Activated CD8-positive, alpha-beta memory T cell treated with anti-CD3 and anti-CD28 coated beads, Interleukin-2, amount 50 U/mL, for 48 hours (primary cell): ENCODE results near the gene VIPR2.

ENCODE experiments used
- DNase-seq: peaks from one replicate; pipeline ENCODE4 v3.0.0-alpha.2; 2020

VIPR2 gene

GRCh38 chr7:158979635-158980351 is 164.9 kb downstream of the VIPR2 start:
- DNase-seq: no peak

- no peak for DNase-seq
Measured at GRCh38 chr7:158979023-158979529, 165.6 kb downstream of the VIPR2 start.
